HG03175 (cell line): Measurements from ENCODE around the gene SVIL.
"Not testable (repeated sequence)": the region's sequence is repeated elsewhere in the genome, so short reads cannot be mapped to it uniquely, and the experiment has no call there.

ENCODE experiments used
- ATAC-seq: cut with Tn5 transposase; IDR thresholded peaks from one replicate; pipeline ENCODE4 v1.9.1; 2021; ENCODE audit warnings: mild to moderate bottlenecking, moderate library complexity; ENCODE audit not compliant: unreplicated experiment

The SVIL gene

GRCh38 chr10:29623797-29624196, 11.0 kb downstream of the SVIL start:
- no peak for ATAC-seq

- no peak for ATAC-seq
These were observed 12.3 kb downstream of the SVIL start for GRCh38 chr10:29622382-29622922.

- ATAC-seq = no peak
These were observed 13.6 kb downstream of the SVIL start for GRCh38 chr10:29621161-29621560.

- no peak for ATAC-seq
These were observed 14.6 kb downstream of the SVIL start for GRCh38 chr10:29620112-29620690.

- ATAC-seq = no peak
These were observed 15.5 kb downstream of the SVIL start for GRCh38 chr10:29619241-29619669.

GRCh38 chr10:29618341-29619171, 16.2 kb downstream of the SVIL start:
- ATAC-seq = no peak

GRCh38 chr10:29617880-29618340, 16.9 kb downstream of the SVIL start:
- no peak for ATAC-seq

- no peak for ATAC-seq
These were observed 18.2 kb downstream of the SVIL start for GRCh38 chr10:29616542-29616941.

- no peak for ATAC-seq
These were observed 19.6 kb downstream of the SVIL start for GRCh38 chr10:29615195-29615594.

- ATAC-seq = not testable (repeated sequence)
These were observed 20.5 kb downstream of the SVIL start for GRCh38 chr10:29614289-29614688.

- no peak for ATAC-seq
These were observed 21.0 kb downstream of the SVIL start for GRCh38 chr10:29613791-29614190.

- no peak for ATAC-seq
These were observed 21.6 kb downstream of the SVIL start for GRCh38 chr10:29613196-29613595.

GRCh38 chr10:29612657-29613056, 22.1 kb downstream of the SVIL start:
- no peak for ATAC-seq

- no peak for ATAC-seq
These were observed 22.9 kb downstream of the SVIL start for GRCh38 chr10:29611781-29612381.

- no peak for ATAC-seq
These were observed 23.7 kb downstream of the SVIL start for GRCh38 chr10:29610876-29611647.

- ATAC-seq = not testable (repeated sequence)
These were observed 24.4 kb downstream of the SVIL start for GRCh38 chr10:29610331-29610730.

- ATAC-seq = no peak
These were observed 25.1 kb downstream of the SVIL start for GRCh38 chr10:29609696-29610095.

GRCh38 chr10:29608476-29609301, 26.1 kb downstream of the SVIL start:
- no peak for ATAC-seq

- ATAC-seq = no peak
These were observed 26.7 kb downstream of the SVIL start for GRCh38 chr10:29608062-29608461.

- ATAC-seq = no peak
These were observed 27.2 kb downstream of the SVIL start for GRCh38 chr10:29607576-29607975.
